Heart right ventricle (tissue), 16 donors: ENCODE results near the gene FAM24B. TPM values are rescaled to one million over a fixed set of nuclear protein-coding genes. Genes with fewer than 3 reads are reported as not detected.

ENCODE experiments used
- ATAC-seq, 8 donors: fragments of 200-7000 bp; cut with Tn5 transposase; one replicate each; pipeline ENCODE4 v1.9.1; 2020; ENCODE audit warnings: mild to moderate bottlenecking in 8 of 8, moderate library complexity in 8 of 8, moderate number of reproducible peaks in 1 of 8
- DNase-seq, 2 donors: peaks; one replicate each; pipeline ENCODE4 v3.0.0-alpha.2; 2020
- H3K27ac ChIP-seq, 10 donors: fragments of 200-600 bp; sonication (generic) in 2 of 10; one replicate each; pipeline versions ENCODE4 v1.5.0 to v1.8.0; 2020 to 2022; ENCODE audit warnings: mild to moderate bottlenecking in 3 of 10
- H3K27me3 ChIP-seq, 7 donors: fragments of 200-600 bp; one replicate each; pipeline ENCODE4 v1.8.0; 2021 to 2022; ENCODE audit warnings: mild to moderate bottlenecking in 2 of 7
- H3K36me3 ChIP-seq, 9 donors: fragments of 200-600 bp; sonication (generic) in 1 of 9; one replicate each; pipeline versions ENCODE4 v1.5.0 to v1.8.0; 2020 to 2022; ENCODE audit warnings: mild to moderate bottlenecking in 2 of 9
- H3K4me1 ChIP-seq, 9 donors: fragments of 200-600 bp; sonication (generic) in 1 of 9; one replicate each; pipeline versions ENCODE4 v1.5.0 to v1.8.0; 2020 to 2022; ENCODE audit warnings: mild to moderate bottlenecking in 4 of 9
- H3K4me3 ChIP-seq, 10 donors: fragments of 200-600 bp; sonication (generic) in 2 of 10; one replicate each; pipeline versions ENCODE4 v1.5.0 to v1.8.0; 2020 to 2022; ENCODE audit warnings: mild to moderate bottlenecking in 7 of 10, moderate library complexity in 2 of 10
- H3K9me3 ChIP-seq, 11 donors: fragments of 200-600 bp in 10 of 11; sonication (generic) in 2 of 11; one replicate each; pipeline versions ENCODE4 v1.5.0 to v1.8.0; 2013 to 2022; ENCODE audit warnings: mild to moderate bottlenecking in 2 of 11, control low read depth in 1 of 11, moderate library complexity in 1 of 11
- WGBS, 2 donors: extraction: QIAGEN DNeasy Blood & Tissue Kit; methylation state at CpG; one replicate each; pipeline ENCODE4 v1.1.7; 2013; ENCODE audit warnings: inconsistent platforms in 1 of 2; 5-methylcytosine and 5-hydroxymethylcytosine counted together
- intact Hi-C, 10 donors: fragments of 100-400 bp; cut with DNase I; formaldehyde crosslinking; loops; one replicate each; pipeline versions ENCODE4 v1.11.1 to v1.14.2; 2022
- polyA plus RNA-seq, 2 donors: library from polyadenylated mRNA; stranded (reverse); fragments of 200-250 nt; gene quantifications; one replicate each; pipeline ENCODE4 v1.2.3, GENCODE V29; 2013
- total RNA-seq, 10 donors: library from RNA; stranded (reverse); fragmentation: NEBNext Ultra II Directional in 3 of 10; extraction: Animal tissue kit (Norgen Biotek cat#: 25700) in 3 of 10; gene quantifications; one replicate each; pipeline versions ENCODE4 v1.2.1 to v1.2.4, GENCODE V29; 2021 to 2023
- TF ChIP-seq, protein P1 (sequence below), 9 donors: fragments of 200-600 bp; sonication (generic) in 2 of 9; IDR thresholded peaks; one replicate each; pipeline versions ENCODE4 v1.5.0 to v1.8.0; 2021 to 2022; ENCODE audit warnings: antibody characterized with exemption in 9 of 9, mild to moderate bottlenecking in 5 of 9, moderate library complexity in 1 of 9
- donor health status: Arrhythmogenic right ventricular cardiomyopathy.
- donor health status: ischemic (EF 13 %, LVEDD 7.1; RV severe dilation, severe dysfunction).
- donor health status: healthy with polysubstance abuse.
- donor health status: DM: no; HTN: yes; CAD: no.
- donor health status: DM: no; HTN: no; CAD: no.
- donor health status: ischemic (EF 25% LVEDD 6.9; RV normal size, moderate dysfunction).
- donor health status: ischemic (EF 25% LVEDD 5.7; RV mildly dilated, moderate dysfunction).
- donor health status: healthy.
- donor health status: DM: yes; HTN: yes; CAD: no.
- donor health status: Ischemic cardiomyopathy.
- donor health status: ischemic (EF 35%, LVEDD 5.7; RV mildly dilated, moderate dysfunction).
- donor health status: nonischemic (EF 11% LVEDD 7.7; RV severe dilation, severe dysfunction).
- donor health status: DM: yes; HTN: yes; CAD: no.
- donor health status: PGD.
- donor health status: ischemic (EF 29% LVEDD 5.4; RV normal size, mild dysfunction).
- donor health status: nonischemic (EF 23%, LVEDD 6.1; RV moderate dilation, normal function).

FAM24B gene
- total and polyA plus RNA-seq, 12 donors, result 0.47 to 1.7 (median 0.70) TPM; not detected in 6

DNA sequence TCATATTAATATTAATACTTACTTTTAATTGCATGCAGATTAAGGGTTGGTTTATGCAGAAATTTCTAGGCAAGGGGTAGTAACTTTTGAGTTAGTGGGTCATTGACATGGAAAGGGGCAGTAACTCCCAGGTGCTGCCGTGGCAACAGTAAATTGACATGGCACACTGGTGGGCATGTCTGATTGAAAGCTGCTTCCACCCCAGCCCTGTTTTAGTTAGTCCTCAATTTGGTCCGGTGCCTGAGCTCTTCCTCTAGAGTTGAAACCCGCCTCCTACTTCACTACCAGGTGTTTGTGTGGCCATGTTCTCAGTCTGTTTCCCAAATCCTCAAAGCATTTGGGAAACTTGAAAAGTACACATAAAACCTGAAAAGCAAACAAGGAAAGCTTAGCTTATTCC lies 52.1 kb downstream of the FAM24B start:
- H3K36me3 ChIP-seq, result peaks cover 0 to 11% (median 0%) of the 10 kb centered on the region in 9 donors
- intact Hi-C loops, result no loop called here
- H3K4me3 ChIP-seq, result no peak overlapping the region
- 89 to 93% methylated on average over 3 of the region's 3 CpGs for WGBS, 2 donors
- ATAC-seq (no peak), DNase-seq (no peak)
- TF ChIP-seq, protein P1, sequence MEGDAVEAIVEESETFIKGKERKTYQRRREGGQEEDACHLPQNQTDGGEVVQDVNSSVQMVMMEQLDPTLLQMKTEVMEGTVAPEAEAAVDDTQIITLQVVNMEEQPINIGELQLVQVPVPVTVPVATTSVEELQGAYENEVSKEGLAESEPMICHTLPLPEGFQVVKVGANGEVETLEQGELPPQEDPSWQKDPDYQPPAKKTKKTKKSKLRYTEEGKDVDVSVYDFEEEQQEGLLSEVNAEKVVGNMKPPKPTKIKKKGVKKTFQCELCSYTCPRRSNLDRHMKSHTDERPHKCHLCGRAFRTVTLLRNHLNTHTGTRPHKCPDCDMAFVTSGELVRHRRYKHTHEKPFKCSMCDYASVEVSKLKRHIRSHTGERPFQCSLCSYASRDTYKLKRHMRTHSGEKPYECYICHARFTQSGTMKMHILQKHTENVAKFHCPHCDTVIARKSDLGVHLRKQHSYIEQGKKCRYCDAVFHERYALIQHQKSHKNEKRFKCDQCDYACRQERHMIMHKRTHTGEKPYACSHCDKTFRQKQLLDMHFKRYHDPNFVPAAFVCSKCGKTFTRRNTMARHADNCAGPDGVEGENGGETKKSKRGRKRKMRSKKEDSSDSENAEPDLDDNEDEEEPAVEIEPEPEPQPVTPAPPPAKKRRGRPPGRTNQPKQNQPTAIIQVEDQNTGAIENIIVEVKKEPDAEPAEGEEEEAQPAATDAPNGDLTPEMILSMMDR (IDR thresholded peaks at IDR 0.05), result no peak
- H3K27me3 ChIP-seq, result peaks cover 0 to 32% (median 11%) of the 10 kb centered on the region in 7 donors
- no peaks in the 10 kb centered on the region for H3K9me3 ChIP-seq
- H3K4me1 ChIP-seq, result no peaks in the 10 kb centered on the region
- H3K27ac ChIP-seq, result no peak overlapping the region

DNA sequence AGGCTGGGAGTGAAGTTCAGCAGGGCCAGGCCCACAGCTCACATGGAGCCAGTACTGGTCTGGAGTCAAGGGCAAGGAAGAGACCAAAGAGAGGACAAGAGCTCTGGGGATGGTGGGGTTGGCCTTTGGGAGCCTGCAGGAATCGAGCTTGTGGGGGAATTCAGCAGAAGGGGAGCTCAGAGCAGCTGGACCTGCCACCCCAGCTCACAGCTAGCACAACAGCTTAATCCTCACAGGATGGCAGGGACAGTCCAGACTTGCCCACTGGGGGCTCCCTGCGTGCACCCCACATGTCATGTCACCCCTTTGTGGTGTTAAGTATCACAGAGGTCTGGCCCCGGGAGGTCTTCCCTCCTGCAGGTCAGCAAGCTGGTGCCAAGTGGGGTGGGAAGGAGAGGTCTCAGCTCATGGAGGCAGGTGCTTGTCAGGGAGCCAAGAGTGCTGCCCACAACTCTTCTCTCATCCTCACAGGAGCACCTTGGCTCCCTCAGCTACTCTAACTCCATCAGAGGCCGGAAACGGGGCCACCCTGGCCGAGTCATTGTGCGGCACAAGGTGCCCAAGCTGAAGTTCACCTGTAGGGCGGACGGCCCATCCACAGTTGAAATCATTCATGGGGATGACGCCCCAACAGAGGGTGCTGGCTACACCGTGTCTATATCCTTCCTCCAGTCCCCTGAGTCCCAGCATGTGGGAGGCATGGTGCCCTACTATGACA lies 56.2 kb downstream of the FAM24B start:
- TF ChIP-seq, protein P1 (IDR thresholded peaks at IDR 0.05), result no peak
- no peak for DNase-seq
- H3K27me3 ChIP-seq, result peaks cover 0 to 60% (median 43%) of the 10 kb centered on the region in 7 donors

DNA sequence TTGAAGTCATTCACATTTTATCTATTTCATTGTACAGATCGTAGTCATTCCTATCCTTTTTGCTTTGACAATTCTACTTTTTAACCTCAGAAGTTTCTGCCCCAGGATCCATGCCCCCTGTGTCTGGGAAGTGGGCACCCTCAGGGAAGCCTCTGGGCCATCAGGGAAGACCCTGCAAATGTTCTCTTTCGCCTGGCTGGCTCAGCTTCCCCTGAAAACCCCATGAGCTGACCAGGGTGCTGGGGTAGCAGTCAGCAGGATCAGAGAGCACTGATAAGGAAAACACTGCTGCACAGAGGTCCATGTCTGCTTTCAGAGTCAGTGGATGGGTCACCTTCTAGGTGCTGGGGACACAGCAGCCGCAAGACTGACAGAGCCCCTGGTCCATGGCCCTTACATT lies 57.6 kb downstream of the FAM24B start:
- TF ChIP-seq, protein P1 (IDR thresholded peaks at IDR 0.05), result no peak
- 49 to 56% methylated on average over 3 of the region's 3 CpGs for WGBS, 2 donors
- peaks cover 0 to 65% (median 43%) of the 10 kb centered on the region in 7 donors for H3K27me3 ChIP-seq
- no peak for ATAC-seq
- H3K4me1 ChIP-seq, result no peaks in the 10 kb centered on the region
- H3K4me3 ChIP-seq, result no peak overlapping the region
- H3K27ac ChIP-seq, result no peak overlapping the region
- DNase-seq, result no peak
- H3K36me3 ChIP-seq, result no peaks in the 10 kb centered on the region
- no peaks in the 10 kb centered on the region for H3K9me3 ChIP-seq
- intact Hi-C loops, result no loop called here

More for the DNA sequence above, 56.2 kb downstream of the FAM24B start:
- H3K36me3 ChIP-seq, result no peaks in the 10 kb centered on the region
- intact Hi-C loops, result no loop called here
- no peak overlapping the region for H3K27ac ChIP-seq
- H3K4me3 ChIP-seq, result no peak overlapping the region
- no peak for ATAC-seq
- H3K4me1 ChIP-seq, result no peaks in the 10 kb centered on the region
- H3K9me3 ChIP-seq, result no peaks in the 10 kb centered on the region
- 80 to 83% methylated on average over 11 of the region's 11 CpGs for WGBS, 2 donors

DNA sequence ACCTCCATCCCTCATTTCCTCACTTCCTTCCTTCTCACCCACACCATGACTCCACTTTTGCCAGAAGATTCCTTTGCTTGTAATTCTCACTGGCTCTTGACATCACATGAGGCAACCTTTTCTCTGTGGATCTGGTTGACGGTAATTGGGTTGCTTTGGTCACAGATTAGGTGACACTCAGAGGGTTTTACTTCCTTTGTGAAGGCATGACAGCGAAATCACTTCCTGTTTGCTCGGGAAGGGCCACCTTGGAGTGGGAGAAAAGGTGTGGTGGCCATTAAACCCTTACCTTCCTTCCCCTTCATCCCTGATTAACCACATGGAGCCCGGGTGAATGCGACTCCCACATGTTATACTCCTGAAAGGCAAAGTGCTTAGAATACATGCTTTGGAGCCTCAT lies 63.9 kb downstream of the FAM24B start:
- ATAC-seq (no peak), DNase-seq (no peak)
- Histone ChIP-seq H3K27ac (no peak overlapping the region), H3K4me1 (no peaks in the 10 kb centered on the region), H3K36me3 (no peaks in the 10 kb centered on the region), H3K9me3 (no peaks in the 10 kb centered on the region), H3K27me3 (peaks cover 0 to 43% (median 27%) of the 10 kb centered on the region in 7 donors), H3K4me3 (no peak overlapping the region)
- TF ChIP-seq, protein P1 (IDR thresholded peaks at IDR 0.05), result no peak
- intact Hi-C loops, result no loop called here
- 67 to 75% methylated on average over 5 of the region's 5 CpGs for WGBS, 2 donors
